ENCODE results near the gene CCT2. TPM values are rescaled to one million over a fixed set of nuclear protein-coding genes. Genes with fewer than 3 reads are reported as not detected.

The CCT2 gene
- total and polyA plus RNA-seq, 9 of the 15 experiments (the other 6 are each of a cell fraction or from before 2014, with no cell fraction given), result 341 to 738 (median 490) TPM

DNA sequence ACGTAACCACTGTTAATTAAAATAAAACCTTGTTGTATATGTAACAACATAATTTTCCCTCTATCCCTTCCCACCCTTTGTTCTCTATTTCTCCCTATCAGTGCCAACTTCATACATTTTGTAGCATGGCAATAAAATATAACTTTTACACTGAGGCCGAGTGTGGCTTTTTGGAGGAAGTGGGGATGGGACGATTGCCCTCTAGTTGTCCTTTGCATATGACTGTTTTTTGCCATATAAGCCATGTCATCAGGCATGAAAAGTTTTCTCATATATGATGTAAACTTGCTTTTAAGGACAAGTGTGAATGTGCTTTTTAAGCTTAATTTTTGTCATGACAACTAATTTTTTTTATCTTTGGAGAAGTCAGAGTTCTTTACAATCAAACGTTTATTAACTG lies 6.2 kb upstream of the CCT2 start:
- Histone ChIP-seq H3K27ac (ENCODE audit: extremely low read depth, low read depth, low read length) (no peak overlapping the region), H3K79me2 (ENCODE audit: control insufficient read depth, insufficient read depth, low read length) (no peaks in the 10 kb centered on the region), H3K9me1 (ENCODE audit: control insufficient read depth, insufficient read depth, low read length) (no peaks in the 10 kb centered on the region), H3K36me3 (ENCODE audit: control insufficient read depth, insufficient read depth, low read length) (peaks cover 13% of the 10 kb centered on the region; the same call in 2 of the 3 replicates), H4K20me1 (replicated peaks; ENCODE audit: control insufficient read depth, insufficient read depth, low read length) (no peaks in the 10 kb centered on the region), H3K9ac (ENCODE audit: insufficient read depth in 1 of 2, low read depth in 2 of 2, low read length in 2 of 2) (no peak overlapping the region), H2AFZ (ENCODE audit: low read depth, low read length) (no peak overlapping the region), H3K4me3 (no peak overlapping the region), H3K9me3 (replicated peaks; ENCODE audit: control insufficient read depth, insufficient read depth, low read depth, low read length) (no peaks in the 10 kb centered on the region), H3K27me3 (ENCODE audit: control insufficient read depth in 2 of 2, insufficient read depth in 2 of 2, low read length in 2 of 2) (no peaks in the 10 kb centered on the region), H3K4me1 (replicated peaks in 1 of 2; ENCODE audit: control insufficient read depth in 2 of 2, insufficient read depth in 2 of 2, low read length in 2 of 2) (no peaks in the 10 kb centered on the region), H3K4me2 (ENCODE audit: insufficient read depth, low read length) (no peak overlapping the region)
- in situ Hi-C loops (cut with MboI) (loop anchor here (10.0 kb wide), 1 partner anchor 224 kb away; the partner anchor contains the start of gene YEATS4), intact Hi-C loops (cut with micrococcal nuclease) (no loop called here)
- no peak for DNase-seq (ENCODE audit: extremely low read depth in 1 of 4, low spot score in 3 of 4)
- WGBS (ENCODE audit: insufficient coverage, low coverage, missing lambda C conversion rate), result 67% methylated on average over 4 of the region's 4 CpGs
- FAIRE-seq, result no peak
- no peak for ATAC-seq
- BruUV-seq (replicated peaks), result no TSS peak
- POLR2A ChIA-PET, result interaction anchor here (0.5 to 0.8 kb wide), 2 partner anchors 90 to 875 kb away, joined by 3 read pairs; no protein-coding TSS in a partner anchor
- CTCF ChIA-PET (ENCODE audit: low intra/inter-chr PET ratio), result no interaction called here
- TF ChIP-seq ZNF121 (CRISPR knock-in tag; conservative IDR thresholded peaks at IDR 0.05) (no peak), CHD1 (IDR thresholded peaks at IDR 0.05; ENCODE audit: low read length) (no peak), GTF2F1 (IDR thresholded peaks at IDR 0.05; ENCODE audit: low read depth, low read length) (no peak), ZNF174 (CRISPR knock-in tag; IDR thresholded peaks at IDR 0.05) (no peak), HIVEP1 (CRISPR knock-in tag; IDR thresholded peaks at IDR 0.05) (no peak), GABPA (tag; conservative IDR thresholded peaks at IDR 0.05; ENCODE audit: low read depth) (no peak), SMAD1 (IDR thresholded peaks at IDR 0.05; ENCODE audit: low read depth, low read length, partially characterized antibody) (no peak)
- TF ChIP-seq, protein P1, sequence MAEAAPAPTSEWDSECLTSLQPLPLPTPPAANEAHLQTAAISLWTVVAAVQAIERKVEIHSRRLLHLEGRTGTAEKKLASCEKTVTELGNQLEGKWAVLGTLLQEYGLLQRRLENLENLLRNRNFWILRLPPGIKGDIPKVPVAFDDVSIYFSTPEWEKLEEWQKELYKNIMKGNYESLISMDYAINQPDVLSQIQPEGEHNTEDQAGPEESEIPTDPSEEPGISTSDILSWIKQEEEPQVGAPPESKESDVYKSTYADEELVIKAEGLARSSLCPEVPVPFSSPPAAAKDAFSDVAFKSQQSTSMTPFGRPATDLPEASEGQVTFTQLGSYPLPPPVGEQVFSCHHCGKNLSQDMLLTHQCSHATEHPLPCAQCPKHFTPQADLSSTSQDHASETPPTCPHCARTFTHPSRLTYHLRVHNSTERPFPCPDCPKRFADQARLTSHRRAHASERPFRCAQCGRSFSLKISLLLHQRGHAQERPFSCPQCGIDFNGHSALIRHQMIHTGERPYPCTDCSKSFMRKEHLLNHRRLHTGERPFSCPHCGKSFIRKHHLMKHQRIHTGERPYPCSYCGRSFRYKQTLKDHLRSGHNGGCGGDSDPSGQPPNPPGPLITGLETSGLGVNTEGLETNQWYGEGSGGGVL (CRISPR knock-in tag; IDR thresholded peaks at IDR 0.05), result no peak
- TF ChIP-seq, protein P2, sequence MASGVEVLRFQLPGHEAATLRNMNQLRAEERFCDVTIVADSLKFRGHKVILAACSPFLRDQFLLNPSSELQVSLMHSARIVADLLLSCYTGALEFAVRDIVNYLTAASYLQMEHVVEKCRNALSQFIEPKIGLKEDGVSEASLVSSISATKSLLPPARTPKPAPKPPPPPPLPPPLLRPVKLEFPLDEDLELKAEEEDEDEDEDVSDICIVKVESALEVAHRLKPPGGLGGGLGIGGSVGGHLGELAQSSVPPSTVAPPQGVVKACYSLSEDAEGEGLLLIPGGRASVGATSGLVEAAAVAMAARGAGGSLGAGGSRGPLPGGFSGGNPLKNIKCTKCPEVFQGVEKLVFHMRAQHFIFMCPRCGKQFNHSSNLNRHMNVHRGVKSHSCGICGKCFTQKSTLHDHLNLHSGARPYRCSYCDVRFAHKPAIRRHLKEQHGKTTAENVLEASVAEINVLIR (CRISPR knock-in tag; IDR thresholded peaks at IDR 0.05), result no peak
- TF ChIP-seq, protein P3, sequence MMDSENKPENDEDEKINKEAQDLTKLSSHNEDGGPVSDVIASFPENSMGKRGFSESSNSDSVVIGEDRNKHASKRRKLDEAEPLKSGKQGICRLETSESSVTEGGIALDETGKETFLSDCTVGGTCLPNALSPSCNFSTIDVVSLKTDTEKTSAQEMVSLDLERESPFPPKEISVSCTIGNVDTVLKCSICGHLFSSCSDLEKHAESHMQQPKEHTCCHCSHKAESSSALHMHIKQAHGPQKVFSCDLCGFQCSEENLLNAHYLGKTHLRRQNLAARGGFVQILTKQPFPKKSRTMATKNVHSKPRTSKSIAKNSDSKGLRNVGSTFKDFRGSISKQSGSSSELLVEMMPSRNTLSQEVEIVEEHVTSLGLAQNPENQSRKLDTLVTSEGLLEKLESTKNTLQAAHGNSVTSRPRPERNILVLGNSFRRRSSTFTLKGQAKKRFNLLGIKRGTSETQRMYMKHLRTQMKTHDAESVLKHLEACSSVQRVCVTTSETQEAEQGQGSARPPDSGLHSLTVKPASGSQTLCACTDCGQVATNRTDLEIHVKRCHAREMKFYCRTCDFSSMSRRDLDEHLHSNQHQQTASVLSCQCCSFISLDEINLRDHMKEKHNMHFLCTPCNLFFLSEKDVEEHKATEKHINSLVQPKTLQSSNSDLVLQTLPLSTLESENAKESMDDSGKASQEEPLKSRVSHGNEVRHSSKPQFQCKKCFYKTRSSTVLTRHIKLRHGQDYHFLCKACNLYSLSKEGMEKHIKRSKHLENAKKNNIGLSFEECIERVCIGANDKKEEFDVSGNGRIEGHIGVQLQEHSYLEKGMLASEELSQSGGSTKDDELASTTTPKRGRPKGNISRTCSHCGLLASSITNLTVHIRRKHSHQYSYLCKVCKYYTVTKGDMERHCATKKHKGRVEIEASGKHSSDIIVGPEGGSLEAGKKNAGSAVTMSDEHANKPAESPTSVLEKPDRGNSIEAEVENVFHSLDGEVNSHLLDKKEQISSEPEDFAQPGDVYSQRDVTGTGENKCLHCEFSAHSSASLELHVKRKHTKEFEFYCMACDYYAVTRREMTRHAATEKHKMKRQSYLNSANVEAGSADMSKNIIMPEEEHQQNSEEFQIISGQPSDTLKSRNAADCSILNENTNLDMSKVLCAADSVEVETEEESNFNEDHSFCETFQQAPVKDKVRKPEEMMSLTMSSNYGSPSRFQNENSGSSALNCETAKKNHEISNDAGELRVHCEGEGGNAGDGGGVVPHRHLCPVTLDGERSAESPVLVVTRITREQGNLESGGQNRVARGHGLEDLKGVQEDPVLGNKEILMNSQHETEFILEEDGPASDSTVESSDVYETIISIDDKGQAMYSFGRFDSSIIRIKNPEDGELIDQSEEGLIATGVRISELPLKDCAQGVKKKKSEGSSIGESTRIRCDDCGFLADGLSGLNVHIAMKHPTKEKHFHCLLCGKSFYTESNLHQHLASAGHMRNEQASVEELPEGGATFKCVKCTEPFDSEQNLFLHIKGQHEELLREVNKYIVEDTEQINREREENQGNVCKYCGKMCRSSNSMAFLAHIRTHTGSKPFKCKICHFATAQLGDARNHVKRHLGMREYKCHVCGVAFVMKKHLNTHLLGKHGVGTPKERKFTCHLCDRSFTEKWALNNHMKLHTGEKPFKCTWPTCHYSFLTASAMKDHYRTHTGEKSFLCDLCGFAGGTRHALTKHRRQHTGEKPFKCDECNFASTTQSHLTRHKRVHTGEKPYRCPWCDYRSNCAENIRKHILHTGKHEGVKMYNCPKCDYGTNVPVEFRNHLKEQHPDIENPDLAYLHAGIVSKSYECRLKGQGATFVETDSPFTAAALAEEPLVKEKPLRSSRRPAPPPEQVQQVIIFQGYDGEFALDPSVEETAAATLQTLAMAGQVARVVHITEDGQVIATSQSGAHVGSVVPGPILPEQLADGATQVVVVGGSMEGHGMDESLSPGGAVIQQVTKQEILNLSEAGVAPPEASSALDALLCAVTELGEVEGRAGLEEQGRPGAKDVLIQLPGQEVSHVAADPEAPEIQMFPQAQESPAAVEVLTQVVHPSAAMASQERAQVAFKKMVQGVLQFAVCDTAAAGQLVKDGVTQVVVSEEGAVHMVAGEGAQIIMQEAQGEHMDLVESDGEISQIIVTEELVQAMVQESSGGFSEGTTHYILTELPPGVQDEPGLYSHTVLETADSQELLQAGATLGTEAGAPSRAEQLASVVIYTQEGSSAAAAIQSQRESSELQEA (IDR thresholded peaks at IDR 0.05; ENCODE audit: low read depth), result no peak
- TF ChIP-seq, protein P4, sequence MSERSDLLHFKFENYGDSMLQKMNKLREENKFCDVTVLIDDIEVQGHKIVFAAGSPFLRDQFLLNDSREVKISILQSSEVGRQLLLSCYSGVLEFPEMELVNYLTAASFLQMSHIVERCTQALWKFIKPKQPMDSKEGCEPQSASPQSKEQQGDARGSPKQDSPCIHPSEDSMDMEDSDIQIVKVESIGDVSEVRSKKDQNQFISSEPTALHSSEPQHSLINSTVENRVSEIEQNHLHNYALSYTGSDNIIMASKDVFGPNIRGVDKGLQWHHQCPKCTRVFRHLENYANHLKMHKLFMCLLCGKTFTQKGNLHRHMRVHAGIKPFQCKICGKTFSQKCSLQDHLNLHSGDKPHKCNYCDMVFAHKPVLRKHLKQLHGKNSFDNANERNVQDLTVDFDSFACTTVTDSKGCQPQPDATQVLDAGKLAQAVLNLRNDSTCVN (CRISPR knock-in tag; IDR thresholded peaks at IDR 0.05), result no peak
